Endothelial cell of umbilical vein (primary cell): ENCODE data around the gene EFR3B. TPM values are rescaled to one million over a fixed set of nuclear protein-coding genes. Genes with fewer than 3 reads are reported as not detected.
A peak's percentile ranks its signal among the peaks of the same experiment; 100 is the strongest.
"Not testable (repeated sequence)": the region's sequence is repeated elsewhere in the genome, so short reads cannot be mapped to it uniquely, and the experiment has no call there.

Experiments used
- BruUV-seq: library from RNA; stranded (reverse); fragments of 400-500 nt; replicated peaks from 2 replicates; lab custom pipeline; 2021; lab: Mats Ljungman, UMichigan
- CTCF ChIA-PET: fragments of 300-600, 350-600 bp; sonication (Branson Sonifier 250); formaldehyde crosslinking; loops from one replicate; lab custom pipeline; 2021; ENCODE audit warnings: antibody characterized with exemption, inconsistent platforms; lab: Charles Lee
- POLR2A ChIA-PET: fragments of 300-600, 350-600 bp; sonication (Branson Sonifier 250); formaldehyde crosslinking; loops from one replicate; lab custom pipeline; 2021; ENCODE audit warnings: antibody characterized with exemption, inconsistent platforms; lab: Charles Lee
- DNase-seq: peaks from one replicate; pipeline ENCODE4 v3.0.0-alpha.2; 2011; ENCODE audit warnings: low read depth, low spot score
- FAIRE-seq: peaks from 2 replicates; lab custom pipeline; 2011; peaks lifted over from hg19 to GRCh38; lab: Jason Lieb, UNC
- H2AFZ ChIP-seq: 2 replicates; pipeline ENCODE4 v1.6.0; 2012; ENCODE audit warnings: low read depth, low read length, control low read depth, inconsistent platforms
- H3K27ac ChIP-seq: 2 replicates; pipeline ENCODE4 v1.5.1; 2011; ENCODE audit warnings: low read depth, mild to moderate bottlenecking, control low read depth, low read length, moderate library complexity; ENCODE audit not compliant: insufficient read depth
- H3K27me3 ChIP-seq, 2 experiments: 2 replicates each; pipeline versions ENCODE4 v1.6.0 to v1.6.1; 2011; ENCODE audit warnings: low read length in 2 of 2, mixed read lengths in 1 of 2; ENCODE audit not compliant: control insufficient read depth in 2 of 2, insufficient read depth in 2 of 2
- H3K36me3 ChIP-seq, 2 experiments: 2 replicates in 1 of 2; 3 replicates in 1 of 2; pipeline ENCODE4 v1.5.1; 2011; ENCODE audit warnings: low read length in 2 of 2, mild to moderate bottlenecking in 1 of 2, moderate library complexity in 1 of 2; ENCODE audit not compliant: control insufficient read depth in 2 of 2, insufficient read depth in 2 of 2; ENCODE audit errors: extremely low read depth in 1 of 2
- H3K4me1 ChIP-seq: 3 replicates; pipeline ENCODE4 v1.5.1; 2011; ENCODE audit warnings: mild to moderate bottlenecking, low read length; ENCODE audit not compliant: control insufficient read depth, insufficient read depth; ENCODE audit errors: extremely low read depth
- H3K4me2 ChIP-seq: 2 replicates; pipeline ENCODE4 v1.6.1; 2011; ENCODE audit warnings: low read length, control low read depth, mixed read lengths; ENCODE audit not compliant: insufficient read depth
- H3K4me3 ChIP-seq, 3 experiments: fragments of 200-600 bp in 1 of 3; sonication (generic), shearing (Covaris generic) in 1 of 3; replicated peaks in 1 of 3; 2 replicates each; pipeline ENCODE4 v1.5.1; 2011 to 2016; ENCODE audit warnings: control low read depth in 3 of 3, low read length in 3 of 3, mild to moderate bottlenecking in 2 of 3, inconsistent platforms in 1 of 3, low read depth in 1 of 3, moderate library complexity in 1 of 3; ENCODE audit not compliant: insufficient read depth in 1 of 3
- H3K79me2 ChIP-seq: 2 replicates; pipeline ENCODE4 v1.6.0; 2012; ENCODE audit warnings: low read length, inconsistent platforms; ENCODE audit not compliant: control insufficient read depth, insufficient read depth
- H3K9ac ChIP-seq: replicated peaks from 2 replicates; pipeline ENCODE3; 2011; ENCODE audit warnings: low read length, control low read depth; ENCODE audit not compliant: insufficient read depth; ENCODE audit errors: extremely low read depth
- H3K9me1 ChIP-seq: replicated peaks from 3 replicates; pipeline ENCODE4 v1.6.0; 2011; ENCODE audit warnings: mild to moderate bottlenecking, low read length; ENCODE audit not compliant: control insufficient read depth, insufficient read depth; ENCODE audit errors: extremely low read depth
- H3K9me3 ChIP-seq: replicated peaks from 2 replicates; pipeline ENCODE4 v1.5.1; 2012; ENCODE audit warnings: low read length, inconsistent platforms; ENCODE audit not compliant: control insufficient read depth, insufficient read depth
- H4K20me1 ChIP-seq: replicated peaks from 2 replicates; pipeline ENCODE3; 2011; ENCODE audit warnings: mild to moderate bottlenecking, low read length; ENCODE audit not compliant: control insufficient read depth, insufficient read depth; ENCODE audit errors: extremely low read depth
- CTCF ChIP-seq, 2 donors: IDR thresholded peaks; 1 replicate in 1 of 2; 2 replicates in 1 of 2; pipeline ENCODE4 v1.5.1; 2011; ENCODE audit warnings: low read length in 2 of 2, mild to moderate bottlenecking in 2 of 2, moderate library complexity in 2 of 2, control low read depth in 1 of 2, inconsistent platforms in 1 of 2, low read depth in 1 of 2; ENCODE audit not compliant: insufficient read depth in 1 of 2; ENCODE audit errors: extremely low read depth in 1 of 2
- EZH2 ChIP-seq: IDR thresholded peaks from 2 replicates; pipeline ENCODE4 v1.6.1; 2012; ENCODE audit warnings: borderline replicate concordance, low read depth, mild to moderate bottlenecking, moderate library complexity, low read length, inconsistent platforms; ENCODE audit not compliant: severe bottlenecking
- FOS ChIP-seq: IDR thresholded peaks from 2 replicates; pipeline ENCODE4 v1.6.1; 2011; ENCODE audit warnings: mild to moderate bottlenecking, low read length, moderate library complexity, borderline replicate concordance; ENCODE audit not compliant: insufficient read depth
- GATA2 ChIP-seq: IDR thresholded peaks from 2 replicates; pipeline ENCODE4 v1.7.0; 2011; ENCODE audit warnings: low read depth, mild to moderate bottlenecking, moderate library complexity, mixed read lengths, low read length; ENCODE audit not compliant: insufficient read length, insufficient read depth
- JUN ChIP-seq: IDR thresholded peaks from 2 replicates; pipeline ENCODE4 v1.6.1; 2011; ENCODE audit warnings: borderline replicate concordance, low read depth; ENCODE audit not compliant: insufficient read length, insufficient read depth
- MYC ChIP-seq: IDR thresholded peaks from one replicate; pipeline ENCODE4 v1.6.1; 2011; ENCODE audit warnings: mild to moderate bottlenecking, low read depth, low read length
- POLR2A ChIP-seq: IDR thresholded peaks from 2 replicates; pipeline ENCODE4 v1.6.1; 2012; ENCODE audit warnings: low read depth, mild to moderate bottlenecking, control low read depth, low read length
- POLR2AphosphoS5 ChIP-seq: IDR thresholded peaks from 2 replicates; pipeline ENCODE4 v1.6.1; 2012; ENCODE audit warnings: low read depth, mild to moderate bottlenecking, control low read depth, low read length, moderate library complexity; ENCODE audit not compliant: insufficient read depth
- dilution Hi-C: fragments of 300-500 bp; cut with MboI; formaldehyde crosslinking; loops from one replicate; pipeline ENCODE4 v1.15.0; 2019; ENCODE audit warnings: low sequenced_read_pairs; ENCODE audit not compliant: extremely low pct_ligation_motif_present
- intact Hi-C: fragments of 100-400 bp; cut with micrococcal nuclease; formaldehyde crosslinking; loops from one replicate; pipeline ENCODE4 v1.10.0; 2022
- polyA plus RNA-seq, 4 experiments: library from polyadenylated mRNA; depleted of rRNA in 3 of 4; stranded (reverse) in 3 of 4; unstranded in 1 of 4; fragments of >200 nt; gene quantifications; 2 replicates each; pipeline versions ENCODE4 v1.2.1 to v1.2.3, GENCODE V29; 2011 to 2012; ENCODE audit warnings: missing spikeins in 1 of 4
- total RNA-seq: library from RNA; stranded (reverse); gene quantifications from 2 replicates; pipeline ENCODE4 v1.2.3, GENCODE V29; 2021
- TF ChIP-seq, protein P1 (sequence below): IDR thresholded peaks from 2 replicates; pipeline ENCODE4 v1.6.1; 2011; ENCODE audit not compliant: insufficient read depth, insufficient read length

EFR3B gene
- total and polyA plus RNA-seq, 2 donors (not counting 3 experiments of a cell fraction or from before 2014, with no cell fraction given): 0.15 to 0.77 TPM

DNA sequence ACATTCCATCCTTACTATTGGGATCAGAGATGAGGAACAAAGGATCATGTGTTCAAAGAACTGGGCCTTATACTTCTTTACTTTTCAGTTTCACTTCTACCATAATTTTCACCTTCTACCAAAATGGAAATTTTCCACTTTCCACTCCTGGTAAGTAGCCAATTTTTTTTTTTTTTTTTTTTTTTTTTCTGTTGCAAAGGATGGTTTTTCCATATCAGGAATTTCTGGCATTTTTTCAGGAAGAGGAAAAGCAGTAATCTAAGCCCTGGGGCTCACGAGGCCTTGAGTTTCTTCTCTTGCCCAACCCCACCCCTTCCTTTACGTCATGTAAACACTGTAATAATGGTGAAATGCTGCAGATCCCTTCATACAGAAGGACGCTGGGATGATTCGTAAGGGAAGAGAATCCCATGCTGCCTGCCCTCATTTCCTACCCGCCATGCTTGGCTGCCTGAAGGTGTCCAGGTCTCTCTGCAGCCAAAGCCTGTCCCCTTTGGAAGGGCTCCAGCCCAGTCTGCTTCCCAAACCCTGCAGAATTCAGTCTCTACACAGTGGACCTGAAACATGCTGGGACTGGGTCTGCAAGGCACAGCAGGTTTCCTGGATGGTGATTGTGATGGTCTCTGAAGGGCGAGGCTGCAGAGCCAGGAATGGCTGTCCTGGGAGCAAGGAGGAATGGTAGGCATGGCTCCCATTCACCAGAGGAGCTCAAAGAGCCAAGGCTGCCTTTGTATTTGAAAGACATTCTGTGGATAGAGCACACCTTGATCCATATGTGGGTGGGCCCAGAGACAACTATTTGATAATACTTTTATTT lies 57.0 kb downstream of the EFR3B start:
- TF ChIP-seq EZH2 (no peak), CTCF (IDR thresholded peaks at IDR 0.05; ENCODE audit: extremely low read depth in 1 of 2, insufficient read depth in 1 of 2, low read depth in 1 of 2, low read length in 2 of 2) (no peak), GATA2 (no peak), FOS (no peak), POLR2A (no peak), JUN (no peak), MYC (no peak), POLR2AphosphoS5 (no peak)
- TF ChIP-seq, protein P1, sequence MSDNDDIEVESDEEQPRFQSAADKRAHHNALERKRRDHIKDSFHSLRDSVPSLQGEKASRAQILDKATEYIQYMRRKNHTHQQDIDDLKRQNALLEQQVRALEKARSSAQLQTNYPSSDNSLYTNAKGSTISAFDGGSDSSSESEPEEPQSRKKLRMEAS: no peak
- no peak overlapping the region for H3K27ac ChIP-seq
- H3K79me2 ChIP-seq: no peaks in the 10 kb centered on the region
- no peaks in the 10 kb centered on the region for H3K27me3 ChIP-seq
- no peaks in the 10 kb centered on the region for H3K9me1 ChIP-seq
- dilution Hi-C loops (no loop called here), intact Hi-C loops (loop anchor here (5.0 kb wide), 1 partner anchor 57 kb away; the partner anchor contains the start of gene EFR3B)
- ChIA-PET CTCF (interaction anchor here (0.8 to 1.5 kb wide), 5 partner anchors 30 to 126 kb away, joined by 3 to 7 read pairs (median 4); no protein-coding TSS in a partner anchor), POLR2A (no interaction called here)
- H4K20me1 ChIP-seq: no peaks in the 10 kb centered on the region
- peaks cover 8% of the 10 kb centered on the region for H3K4me1 ChIP-seq
- H2AFZ ChIP-seq: peak overlapping the region; percentile 45
- H3K9ac ChIP-seq: no peak overlapping the region
- H3K4me2 ChIP-seq: no peak overlapping the region
- BruUV-seq: no TSS peak
- peak; percentile 86 for DNase-seq
- peak; percentile 64 for FAIRE-seq
- no peaks in the 10 kb centered on the region for H3K36me3 ChIP-seq
- H3K9me3 ChIP-seq: no peaks in the 10 kb centered on the region
- no peak overlapping the region for H3K4me3 ChIP-seq

DNA sequence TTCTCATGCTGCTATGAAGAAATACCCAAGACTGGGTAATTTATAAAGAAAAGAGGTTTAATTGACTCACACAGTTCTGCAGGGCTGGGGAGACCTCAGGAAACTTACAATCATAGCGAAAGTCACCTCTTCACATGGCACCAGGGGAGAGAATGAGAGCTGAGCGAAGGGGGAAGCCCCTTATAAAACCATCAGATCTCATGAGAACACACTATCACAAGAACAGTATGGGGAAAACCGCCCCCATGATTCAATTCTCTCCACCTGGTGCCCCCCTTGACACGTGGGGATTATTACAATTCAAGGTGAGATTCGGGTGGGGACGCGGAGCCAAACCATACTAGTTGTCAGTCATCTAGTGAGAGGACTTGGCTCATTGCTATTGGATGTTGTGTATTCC lies 60.5 kb downstream of the EFR3B start:
- H4K20me1 ChIP-seq, POLR2A ChIA-PET, H3K4me2 ChIP-seq, H3K79me2 ChIP-seq, H3K27me3 ChIP-seq, H3K27ac ChIP-seq, H3K9me1 ChIP-seq, intact Hi-C loops, H3K4me3 ChIP-seq, FAIRE-seq, H3K36me3 ChIP-seq, H2AFZ ChIP-seq, H3K9me3 ChIP-seq, BruUV-seq, dilution Hi-C loops, H3K4me1 ChIP-seq, CTCF ChIA-PET, H3K9ac ChIP-seq, DNase-seq: not testable (repeated sequence)
